ENCODE data around the gene AGPAT3.

AGPAT3 gene

DNA sequence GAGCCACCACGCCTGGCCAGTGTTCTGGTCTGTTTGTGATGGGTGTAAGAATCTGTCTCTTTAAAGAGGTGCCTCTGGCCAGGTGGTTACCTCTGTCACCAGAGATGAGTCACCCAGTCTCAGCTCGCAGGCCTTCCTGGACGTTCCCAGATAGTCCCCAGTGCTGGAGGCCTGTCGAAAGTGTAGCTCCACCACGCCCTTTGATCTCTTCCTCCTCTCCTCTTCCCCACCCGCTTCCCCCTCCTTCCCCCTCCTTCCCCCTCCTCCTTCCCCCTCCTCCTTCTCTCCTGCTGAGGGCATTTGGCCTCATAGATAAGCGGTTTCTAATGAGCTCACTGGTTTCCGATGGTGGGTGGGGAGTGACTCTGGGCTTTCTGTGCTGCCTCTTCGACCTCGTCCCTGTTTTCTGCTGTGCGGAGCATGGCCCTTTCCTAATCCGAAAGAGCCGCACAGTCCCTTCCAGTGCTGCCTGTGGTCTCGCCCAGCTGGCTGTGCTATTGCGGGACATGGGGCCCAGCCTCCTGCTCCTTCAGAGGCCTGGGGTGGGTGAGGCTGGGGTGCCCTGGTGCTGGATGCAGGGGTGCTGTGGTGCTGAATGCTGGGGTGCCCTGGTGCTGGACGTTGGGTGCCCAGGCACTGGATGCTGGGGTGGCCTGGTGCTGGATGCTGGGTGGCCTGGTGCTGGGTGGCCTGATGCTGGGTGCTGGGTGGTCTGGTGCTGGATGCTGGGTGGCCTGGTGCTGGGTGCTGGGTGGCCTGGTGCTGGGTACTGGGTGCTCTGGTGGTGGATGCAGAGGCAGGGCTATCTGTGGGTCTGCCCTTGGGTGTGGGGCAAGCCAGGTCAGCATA, 19.2 kb downstream of the AGPAT3 start:
- Histone ChIP-seq H3K9me3 (ENCODE audit: severe bottlenecking) (no peaks in the 10 kb centered on the region), H3K27ac (ENCODE audit: poor library complexity, severe bottlenecking) (peak overlapping the region; percentile 18), H3K36me3 (ENCODE audit: low read depth) (0 out of 2 replicates have a peak, but pooled peaks cover 3% of the 10 kb centered on the region), H3K27me3 (ENCODE audit: insufficient read depth, poor library complexity, severe bottlenecking) (no peaks in the 10 kb centered on the region), H3K4me1 (ENCODE audit: insufficient read depth, poor library complexity, severe bottlenecking) (peaks cover 7% of the 10 kb centered on the region), H3K4me3 (ENCODE audit: severe bottlenecking) (no peak overlapping the region)
- TF ChIP-seq, protein P1, sequence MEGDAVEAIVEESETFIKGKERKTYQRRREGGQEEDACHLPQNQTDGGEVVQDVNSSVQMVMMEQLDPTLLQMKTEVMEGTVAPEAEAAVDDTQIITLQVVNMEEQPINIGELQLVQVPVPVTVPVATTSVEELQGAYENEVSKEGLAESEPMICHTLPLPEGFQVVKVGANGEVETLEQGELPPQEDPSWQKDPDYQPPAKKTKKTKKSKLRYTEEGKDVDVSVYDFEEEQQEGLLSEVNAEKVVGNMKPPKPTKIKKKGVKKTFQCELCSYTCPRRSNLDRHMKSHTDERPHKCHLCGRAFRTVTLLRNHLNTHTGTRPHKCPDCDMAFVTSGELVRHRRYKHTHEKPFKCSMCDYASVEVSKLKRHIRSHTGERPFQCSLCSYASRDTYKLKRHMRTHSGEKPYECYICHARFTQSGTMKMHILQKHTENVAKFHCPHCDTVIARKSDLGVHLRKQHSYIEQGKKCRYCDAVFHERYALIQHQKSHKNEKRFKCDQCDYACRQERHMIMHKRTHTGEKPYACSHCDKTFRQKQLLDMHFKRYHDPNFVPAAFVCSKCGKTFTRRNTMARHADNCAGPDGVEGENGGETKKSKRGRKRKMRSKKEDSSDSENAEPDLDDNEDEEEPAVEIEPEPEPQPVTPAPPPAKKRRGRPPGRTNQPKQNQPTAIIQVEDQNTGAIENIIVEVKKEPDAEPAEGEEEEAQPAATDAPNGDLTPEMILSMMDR (IDR thresholded peaks at IDR 0.05; ENCODE audit: poor library complexity, severe bottlenecking) = no peak
- ATAC-seq (ENCODE audit: low read depth) = peak; percentile 78
- no peak for DNase-seq (ENCODE audit: low spot score)

DNA sequence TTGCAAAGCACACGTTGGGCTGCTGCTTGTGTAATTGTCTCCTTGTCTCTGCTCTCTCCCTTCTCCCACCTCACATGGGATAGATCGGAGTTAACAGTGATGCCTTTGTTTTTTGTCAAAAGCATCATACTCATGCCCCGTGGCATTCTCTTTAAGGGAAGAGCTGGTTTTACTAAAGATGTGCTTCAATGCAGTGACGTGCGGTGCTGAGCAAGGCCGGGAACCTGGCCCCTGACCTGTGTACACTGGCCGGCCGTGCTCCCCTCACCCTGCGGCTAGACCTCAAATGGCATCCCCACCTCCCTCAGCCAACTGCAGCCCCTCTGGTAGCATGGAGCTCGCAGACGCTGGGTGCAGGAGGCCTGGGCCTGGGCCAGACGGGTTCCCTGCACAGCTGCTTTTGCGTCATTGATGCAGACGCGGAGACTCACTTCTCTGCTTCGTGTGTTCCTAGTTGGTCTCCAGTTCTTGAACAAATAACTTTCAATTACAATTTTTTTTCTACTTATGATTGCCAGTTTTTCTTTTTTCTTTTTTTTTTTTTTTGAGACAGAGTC, 19.9 kb downstream of the AGPAT3 start:
- TF ChIP-seq, protein P1 (IDR thresholded peaks at IDR 0.05; ENCODE audit: poor library complexity, severe bottlenecking) = no peak
- DNase-seq (ENCODE audit: low spot score) (peak; percentile 60), ATAC-seq (ENCODE audit: low read depth) (no peak)
- H3K4me1 ChIP-seq (ENCODE audit: insufficient read depth, poor library complexity, severe bottlenecking) = peaks cover 7% of the 10 kb centered on the region
- no peaks in the 10 kb centered on the region for H3K27me3 ChIP-seq (ENCODE audit: insufficient read depth, poor library complexity, severe bottlenecking)
- H3K4me3 ChIP-seq (ENCODE audit: severe bottlenecking) = no peak overlapping the region
- 0 out of 2 replicates have a peak, but pooled peaks cover 3% of the 10 kb centered on the region for H3K36me3 ChIP-seq (ENCODE audit: low read depth)
- H3K27ac ChIP-seq (ENCODE audit: poor library complexity, severe bottlenecking) = peak overlapping the region; percentile 18
- H3K9me3 ChIP-seq (ENCODE audit: severe bottlenecking) = no peaks in the 10 kb centered on the region

DNA sequence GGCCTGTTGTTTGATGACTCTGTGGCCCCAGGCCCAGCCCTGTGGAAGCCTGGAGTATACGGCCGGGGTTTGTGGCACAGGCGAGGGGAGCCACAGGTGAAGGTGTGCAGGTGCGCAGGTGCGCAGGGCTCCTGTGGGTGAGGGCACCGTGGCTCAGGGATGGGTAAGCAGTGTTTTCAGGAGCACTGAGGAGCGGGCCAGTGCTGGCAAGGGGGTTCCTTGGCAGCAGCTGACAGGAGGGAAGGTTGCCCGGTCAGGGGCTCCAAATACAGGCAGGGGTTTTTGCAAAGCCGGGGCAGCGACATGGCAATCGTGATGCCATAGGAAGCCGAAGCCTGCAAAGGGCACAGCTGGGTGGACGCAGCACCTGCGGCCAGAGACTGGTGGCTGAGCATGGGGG, 20.7 kb downstream of the AGPAT3 start:
- Histone ChIP-seq H3K4me1 (ENCODE audit: insufficient read depth, poor library complexity, severe bottlenecking) (peaks cover 7% of the 10 kb centered on the region), H3K4me3 (ENCODE audit: severe bottlenecking) (no peak overlapping the region), H3K27me3 (ENCODE audit: insufficient read depth, poor library complexity, severe bottlenecking) (no peaks in the 10 kb centered on the region), H3K9me3 (ENCODE audit: severe bottlenecking) (no peaks in the 10 kb centered on the region), H3K36me3 (ENCODE audit: low read depth) (peaks cover 3% of the 10 kb centered on the region; the same call in 1 of the 2 replicates), H3K27ac (ENCODE audit: poor library complexity, severe bottlenecking) (no peak overlapping the region)
- TF ChIP-seq, protein P1 (IDR thresholded peaks at IDR 0.05; ENCODE audit: poor library complexity, severe bottlenecking) = no peak
- DNase-seq (ENCODE audit: low spot score) = no peak
- ATAC-seq (ENCODE audit: low read depth) = no peak

DNA sequence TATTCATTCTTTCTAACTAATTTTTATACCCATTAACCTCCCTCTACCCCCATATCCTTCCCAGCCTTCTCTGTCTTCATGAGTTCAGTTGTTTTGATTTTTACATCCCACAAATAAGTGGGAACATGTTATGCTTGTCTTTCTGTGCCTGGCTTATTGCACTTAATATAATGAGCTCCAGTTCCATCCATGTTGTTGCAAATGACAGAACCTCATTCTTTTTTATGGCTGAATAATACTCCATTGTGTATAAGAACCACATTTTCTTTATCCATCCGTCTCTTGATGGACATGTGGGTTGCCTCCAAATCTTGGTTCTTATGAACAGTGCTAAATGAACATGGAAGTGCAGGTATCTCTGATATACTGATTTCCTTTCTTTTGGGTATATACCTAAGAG, 21.5 kb downstream of the AGPAT3 start:
- ATAC-seq (ENCODE audit: low read depth) = no peak
- TF ChIP-seq, protein P1 (IDR thresholded peaks at IDR 0.05; ENCODE audit: poor library complexity, severe bottlenecking) = no peak
- peaks cover 9% of the 10 kb centered on the region; the same call in 1 of the 2 replicates for H3K36me3 ChIP-seq (ENCODE audit: low read depth)

More for the DNA sequence above, 21.5 kb downstream of the AGPAT3 start:
- Histone ChIP-seq H3K9me3 (ENCODE audit: severe bottlenecking) (no peaks in the 10 kb centered on the region), H3K4me3 (ENCODE audit: severe bottlenecking) (no peak overlapping the region), H3K27me3 (ENCODE audit: insufficient read depth, poor library complexity, severe bottlenecking) (no peaks in the 10 kb centered on the region), H3K27ac (ENCODE audit: poor library complexity, severe bottlenecking) (no peak overlapping the region), H3K4me1 (ENCODE audit: insufficient read depth, poor library complexity, severe bottlenecking) (peaks cover 7% of the 10 kb centered on the region)
- no peak for DNase-seq (ENCODE audit: low spot score)

Measured in RWPE2 (cell line).